ENCODE results near the gene TAS2R4. TPM values are rescaled to one million over a fixed set of nuclear protein-coding genes. Genes with fewer than 3 reads are reported as not detected.
A peak's percentile ranks its signal among the peaks of the same experiment; 100 is the strongest.

The TAS2R4 gene
- polyA plus RNA-seq, 1 of the 3 experiments (the other 2 are of a cell fraction): 0.18 TPM

DNA sequence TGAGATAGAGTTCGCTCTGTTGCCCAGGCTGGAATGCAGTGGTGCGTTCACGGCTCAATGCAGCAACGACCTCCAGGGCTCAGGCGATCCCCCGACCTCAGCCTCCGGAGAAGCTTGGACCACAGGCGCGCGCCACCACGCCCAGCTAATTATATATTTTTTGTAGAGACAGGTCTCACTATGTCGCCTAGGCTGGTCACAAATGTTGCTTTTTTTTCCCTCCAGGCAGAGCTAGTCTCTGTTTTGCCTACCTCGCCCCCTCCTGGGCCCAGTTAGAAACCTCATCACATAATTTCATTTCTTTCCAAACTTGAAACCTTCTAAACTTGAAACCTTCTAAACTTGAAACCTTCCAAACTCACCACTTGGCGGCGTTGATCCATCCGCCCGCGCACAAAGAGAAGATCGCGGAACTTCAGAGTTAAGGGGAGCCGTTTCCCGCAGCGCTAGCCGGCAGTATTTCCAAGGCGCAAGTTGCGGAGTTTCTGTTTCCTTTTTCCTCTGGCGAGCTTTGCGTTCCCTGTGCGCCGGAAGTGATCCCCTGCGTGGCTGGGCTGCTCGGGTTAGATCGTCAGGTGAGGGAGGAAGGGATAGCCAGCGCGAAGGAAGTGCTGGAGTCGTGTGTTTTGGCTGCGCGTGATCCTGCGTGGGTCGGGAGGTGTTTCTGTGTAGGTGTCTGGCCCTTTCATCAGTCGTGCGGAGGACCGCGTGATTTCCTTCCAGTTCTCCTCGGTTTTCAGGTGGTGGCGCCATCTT, 38.5 kb upstream of the TAS2R4 start, which contains the start of gene SSBP1 (continued):
- TF ChIP-seq REST (IDR thresholded peaks at IDR 0.05; ENCODE audit: low read depth, low read length) (no peak), EP300 (IDR thresholded peaks at IDR 0.05; ENCODE audit: borderline replicate concordance in 1 of 2, low read depth in 1 of 2, low read length in 1 of 2) (peak in 1 of 2 experiments; percentile 59; a peak in 2 of 4 replicates), USF2 (IDR thresholded peaks at IDR 0.05; ENCODE audit: borderline replicate concordance, low read depth, low read length) (no peak), FOXM1 (IDR thresholded peaks at IDR 0.05; ENCODE audit: low read depth) (peak; percentile 68)
- TF ChIP-seq, protein P1, sequence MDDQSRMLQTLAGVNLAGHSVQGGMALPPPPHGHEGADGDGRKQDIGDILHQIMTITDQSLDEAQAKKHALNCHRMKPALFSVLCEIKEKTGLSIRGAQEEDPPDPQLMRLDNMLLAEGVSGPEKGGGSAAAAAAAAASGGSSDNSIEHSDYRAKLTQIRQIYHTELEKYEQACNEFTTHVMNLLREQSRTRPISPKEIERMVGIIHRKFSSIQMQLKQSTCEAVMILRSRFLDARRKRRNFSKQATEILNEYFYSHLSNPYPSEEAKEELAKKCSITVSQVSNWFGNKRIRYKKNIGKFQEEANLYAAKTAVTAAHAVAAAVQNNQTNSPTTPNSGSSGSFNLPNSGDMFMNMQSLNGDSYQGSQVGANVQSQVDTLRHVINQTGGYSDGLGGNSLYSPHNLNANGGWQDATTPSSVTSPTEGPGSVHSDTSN (IDR thresholded peaks at IDR 0.05): no peak; the same call in none of the 2 replicates

- POLR2A ChIA-PET: interaction anchor here (0.8 to 1.3 kb wide), 9 partner anchors 17 to 188 kb away, joined by 3 to 7 read pairs (median 4); partner anchors contain the start of gene AGK
- peak; percentile 8 for DNase-seq
- Histone ChIP-seq H3F3A (replicated peaks; ENCODE audit: insufficient read depth) (peaks cover 4% of the 10 kb centered on the region), H3K79me2 (ENCODE audit: insufficient read depth) (peaks cover 40% of the 10 kb centered on the region), H2AFZ (ENCODE audit: low read depth) (peak overlapping the region; percentile 81), H3K36me3 (replicated peaks in 1 of 2; ENCODE audit: control insufficient read depth in 1 of 2, insufficient read depth in 2 of 2, low read length in 1 of 2) (peaks cover 41 to 42% of the 10 kb centered on the region in 2 experiments), H3K27me3 (ENCODE audit: insufficient read depth) (no peaks in the 10 kb centered on the region), H3K4me1 (ENCODE audit: control insufficient read depth in 1 of 2, insufficient read depth in 2 of 2, low read depth in 1 of 2, low read length in 1 of 2) (peaks cover 6 to 26% of the 10 kb centered on the region in 2 experiments; a peak in 2 of 4 replicates), H3K4me3 (ENCODE audit: low read depth in 2 of 2, low read length in 1 of 2) (peak overlapping the region; percentile 94 to 95), H3K4me2 (peak overlapping the region; percentile 78), H3K27ac (ENCODE audit: low read depth in 2 of 2, low read length in 1 of 2) (peak overlapping the region; percentile 69 to 93), H3K9ac (peak overlapping the region; percentile 83), H3K9me2 (no peaks in the 10 kb centered on the region), H3K9me3 (no peaks in the 10 kb centered on the region), H4K20me1 (ENCODE audit: insufficient read depth) (no peaks in the 10 kb centered on the region)
- CTCF ChIA-PET: interaction anchor here (0.6 to 9.4 kb wide), 46 partner anchors 10 to 1573 kb away, joined by 3 to 124 read pairs (median 5); partner anchors contain the start of genes AGK, DENND11, MRPS33 and TAS2R3
- TF ChIP-seq MXI1 (IDR thresholded peaks at IDR 0.05; ENCODE audit: low read depth, low read length): peak; percentile 1; the same call in 1 of the 2 replicates
- TF ChIP-seq ZBTB33 (IDR thresholded peaks at IDR 0.05; ENCODE audit: borderline replicate concordance, low read depth): no peak
- TF ChIP-seq CHD2 (IDR thresholded peaks at IDR 0.05; ENCODE audit: low read length, partially characterized antibody): no peak
- no peak for TF ChIP-seq RXRA (IDR thresholded peaks at IDR 0.05; ENCODE audit: borderline replicate concordance, low read depth)
- 2% methylated on average over 6 of the region's 6 CpGs for WGBS (ENCODE audit: low lambda C conversion rate)
Observed at GRCh38 chr7:141738592-141739013, 37.9 kb upstream of the TAS2R4 start.
